Left lobe of liver (tissue), 2 donors: ENCODE measurements around the gene EFNB2. TPM values are rescaled to one million over a fixed set of nuclear protein-coding genes. Genes with fewer than 3 reads are reported as not detected.
A peak's percentile ranks its signal among the peaks of the same experiment; 100 is the strongest.

Experiments used
- ATAC-seq: fragments of 200-7000 bp; cut with Tn5 transposase; one replicate; pipeline ENCODE4 v1.9.1; 2020; ENCODE audit warnings: mild to moderate bottlenecking, moderate library complexity
- DNase-seq: peaks from one replicate; pipeline ENCODE4 v3.0.0-alpha.2; 2020; ENCODE audit warnings: low spot score
- total RNA-seq: library from RNA; stranded (reverse); gene quantifications from one replicate; pipeline ENCODE4 v1.2.1, GENCODE V29; 2021
- donor health status: DM: no; HTN: no; CAD: no; lungs with moderate emphysema.
- donor health status: DM: no; HTN: yes; CAD: no.

The EFNB2 gene
- total RNA-seq, 1 donor from 2014 or later = 4.3 TPM

GRCh38 chr13:106503730-106504453, 31.6 kb downstream of the EFNB2 start:
- ATAC-seq (no peak), DNase-seq (no peak)

- ATAC-seq (no peak), DNase-seq (no peak)
Observed at GRCh38 chr13:106503272-106503671, 32.2 kb downstream of the EFNB2 start.

- DNase-seq (no peak), ATAC-seq (no peak)
Observed at GRCh38 chr13:106500445-106500844, 35.0 kb downstream of the EFNB2 start.

GRCh38 chr13:106499896-106500295, 35.6 kb downstream of the EFNB2 start:
- ATAC-seq (no peak), DNase-seq (no peak)

- DNase-seq = no peak
- ATAC-seq = no peak
Observed at GRCh38 chr13:106499113-106499512, 36.3 kb downstream of the EFNB2 start.

- no peak for DNase-seq
- no peak for ATAC-seq
Observed at GRCh38 chr13:106498571-106498970, 36.9 kb downstream of the EFNB2 start.

GRCh38 chr13:106498158-106498557, 37.3 kb downstream of the EFNB2 start:
- no peak for ATAC-seq
- no peak for DNase-seq

- ATAC-seq (no peak), DNase-seq (no peak)
Observed at GRCh38 chr13:106497079-106497478, 38.4 kb downstream of the EFNB2 start.

GRCh38 chr13:106496072-106496997, 39.1 kb downstream of the EFNB2 start:
- ATAC-seq (peak; percentile 59), DNase-seq (no peak)

GRCh38 chr13:106494936-106495335, 40.5 kb downstream of the EFNB2 start:
- no peak for DNase-seq
- ATAC-seq = no peak

GRCh38 chr13:106494506-106494905, 41.0 kb downstream of the EFNB2 start:
- DNase-seq (no peak), ATAC-seq (no peak)

GRCh38 chr13:106493533-106494220, 41.8 kb downstream of the EFNB2 start:
- ATAC-seq (no peak), DNase-seq (no peak)

GRCh38 chr13:106492588-106493475, 42.6 kb downstream of the EFNB2 start:
- no peak for DNase-seq
- ATAC-seq = no peak

GRCh38 chr13:106491928-106492587, 43.4 kb downstream of the EFNB2 start:
- DNase-seq (no peak), ATAC-seq (no peak)

- no peak for DNase-seq
- ATAC-seq = no peak
Observed at GRCh38 chr13:106491463-106491862, 44.0 kb downstream of the EFNB2 start.

GRCh38 chr13:106490569-106491321, 44.7 kb downstream of the EFNB2 start:
- no peak for ATAC-seq
- no peak for DNase-seq

GRCh38 chr13:106489849-106490568, 45.5 kb downstream of the EFNB2 start:
- ATAC-seq (no peak), DNase-seq (no peak)

- no peak for DNase-seq
- ATAC-seq = no peak
Observed at GRCh38 chr13:106488686-106489085, 46.8 kb downstream of the EFNB2 start.

- DNase-seq (no peak), ATAC-seq (no peak)
Observed at GRCh38 chr13:106488076-106488475, 47.4 kb downstream of the EFNB2 start.
